Measurements from ENCODE around the gene PRKCA. TPM values are rescaled to one million over a fixed set of nuclear protein-coding genes. Genes with fewer than 3 reads are reported as not detected.

The PRKCA gene
- total and polyA plus RNA-seq, 2 experiments from 2014 or later: 6.4 to 35.4 TPM

GRCh38 chr17:66520999-66521398, 218.6 kb downstream of the PRKCA start:
- Mint-ChIP-seq H3K36me3 (ENCODE audit: low read depth) (no peaks in the 10 kb centered on the region), H3K4me3 (no peak overlapping the region), H3K4me1 (peaks cover 3% of the 10 kb centered on the region), H3K27me3 (ENCODE audit: insufficient read depth, low read depth, poor library complexity) (no peaks in the 10 kb centered on the region), H3K27ac (no peak overlapping the region), H3K9me3 (no peaks in the 10 kb centered on the region)
- DNase-seq (ENCODE audit: low spot score) (no peak), ATAC-seq (no peak)
- no peaks in the 10 kb centered on the region for H4K20me1 ChIP-seq (replicated peaks; ENCODE audit: insufficient read depth)
- H3K4me2 ChIP-seq: no peak overlapping the region
- no peaks in the 10 kb centered on the region for H3F3A ChIP-seq (replicated peaks; ENCODE audit: low read depth)
- H3K9me2 ChIP-seq (ENCODE audit: insufficient read depth): no peaks in the 10 kb centered on the region
- no peak overlapping the region for H2AFZ ChIP-seq
- no peaks in the 10 kb centered on the region for H3K36me3 ChIP-seq (ENCODE audit: insufficient read depth)
- no peak overlapping the region for H3K4me3 ChIP-seq
- H3K27ac ChIP-seq (ENCODE audit: low read depth): no peak overlapping the region
- H3K4me1 ChIP-seq (ENCODE audit: insufficient read depth): no peaks in the 10 kb centered on the region
- H3K79me2 ChIP-seq (replicated peaks; ENCODE audit: insufficient read depth): no peaks in the 10 kb centered on the region
- no peak for TF ChIP-seq STAT1 (IDR thresholded peaks at IDR 0.05; ENCODE audit: unreplicated experiment)
- no peak for TF ChIP-seq JUNB (IDR thresholded peaks at IDR 0.05; ENCODE audit: unreplicated experiment)
- TF ChIP-seq NANOG (IDR thresholded peaks at IDR 0.05; ENCODE audit: borderline replicate concordance): no peak
- TF ChIP-seq EZH2phosphoT487 (IDR thresholded peaks at IDR 0.05; ENCODE audit: unreplicated experiment): no peak
- TF ChIP-seq ZNF114 (CRISPR knock-in tag; IDR thresholded peaks at IDR 0.05): no peak
- TF ChIP-seq CTCF (conservative IDR thresholded peaks at IDR 0.05; ENCODE audit: low read depth in 2 of 2): no peak
- no peak for TF ChIP-seq REST (IDR thresholded peaks at IDR 0.05; ENCODE audit: unreplicated experiment)
- TF ChIP-seq ETS1 (IDR thresholded peaks at IDR 0.05): no peak
- no peak for TF ChIP-seq POLR2AphosphoS5 (IDR thresholded peaks at IDR 0.05; ENCODE audit: low read depth)
- no peak for TF ChIP-seq EZH2 (IDR thresholded peaks at IDR 0.05; ENCODE audit: low read depth, unreplicated experiment)
- TF ChIP-seq CREB1 (CRISPR knock-in tag; IDR thresholded peaks at IDR 0.05; ENCODE audit: low read depth): no peak
- TF ChIP-seq ZNF331 (CRISPR knock-in tag; IDR thresholded peaks at IDR 0.05; ENCODE audit: low read depth): no peak
- no peak for TF ChIP-seq ZNF462 (CRISPR knock-in tag; IDR thresholded peaks at IDR 0.05)
- no peaks in the 10 kb centered on the region for H3K27me3 ChIP-seq (ENCODE audit: insufficient read depth)
